HG02610 (cell line): ENCODE measurements around the gene TM9SF2.
A peak's percentile ranks its signal among the peaks of the same experiment; 100 is the strongest.

ENCODE experiments used
- ATAC-seq: cut with Tn5 transposase; IDR thresholded peaks from one replicate; pipeline ENCODE4 v1.9.1; 2021; ENCODE audit warnings: mild to moderate bottlenecking, moderate library complexity; ENCODE audit not compliant: unreplicated experiment

Gene TM9SF2

DNA sequence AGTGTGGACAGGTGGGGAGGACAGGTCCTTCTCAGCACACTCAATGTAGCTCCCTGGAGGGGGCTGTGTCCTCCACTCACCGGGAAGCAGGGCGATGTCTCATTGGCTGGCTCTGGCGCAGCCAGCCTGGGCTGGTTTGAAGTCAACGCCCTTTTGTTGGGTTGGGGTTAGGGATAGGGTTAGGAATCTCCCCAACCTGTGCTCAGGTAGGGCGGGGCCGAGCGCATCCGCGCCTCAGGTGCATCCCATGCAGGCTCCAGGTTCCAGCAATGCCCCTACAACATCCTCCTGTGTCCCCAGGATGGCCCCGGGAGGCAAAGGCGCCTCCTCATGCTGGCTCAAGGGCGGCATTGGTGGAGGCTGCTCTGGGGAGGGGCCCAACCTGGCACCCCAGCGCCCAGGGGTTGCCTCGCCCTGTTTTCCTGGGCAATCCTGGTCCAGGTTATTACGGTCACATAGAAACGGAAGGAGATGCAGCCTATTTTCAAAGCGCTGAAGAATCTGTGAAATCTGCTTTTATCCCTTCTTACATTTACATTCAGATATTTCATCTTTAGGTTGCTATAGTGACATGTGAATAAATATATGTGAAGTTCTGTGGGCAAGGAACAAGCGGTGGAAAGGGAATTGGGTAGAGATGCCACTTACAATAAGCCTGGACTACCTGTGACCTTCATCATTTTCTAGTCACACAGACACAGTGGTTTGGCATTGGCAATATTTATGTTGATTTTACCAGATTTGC is 74.3 kb downstream of the TM9SF2 start:
- no peak for ATAC-seq

DNA sequence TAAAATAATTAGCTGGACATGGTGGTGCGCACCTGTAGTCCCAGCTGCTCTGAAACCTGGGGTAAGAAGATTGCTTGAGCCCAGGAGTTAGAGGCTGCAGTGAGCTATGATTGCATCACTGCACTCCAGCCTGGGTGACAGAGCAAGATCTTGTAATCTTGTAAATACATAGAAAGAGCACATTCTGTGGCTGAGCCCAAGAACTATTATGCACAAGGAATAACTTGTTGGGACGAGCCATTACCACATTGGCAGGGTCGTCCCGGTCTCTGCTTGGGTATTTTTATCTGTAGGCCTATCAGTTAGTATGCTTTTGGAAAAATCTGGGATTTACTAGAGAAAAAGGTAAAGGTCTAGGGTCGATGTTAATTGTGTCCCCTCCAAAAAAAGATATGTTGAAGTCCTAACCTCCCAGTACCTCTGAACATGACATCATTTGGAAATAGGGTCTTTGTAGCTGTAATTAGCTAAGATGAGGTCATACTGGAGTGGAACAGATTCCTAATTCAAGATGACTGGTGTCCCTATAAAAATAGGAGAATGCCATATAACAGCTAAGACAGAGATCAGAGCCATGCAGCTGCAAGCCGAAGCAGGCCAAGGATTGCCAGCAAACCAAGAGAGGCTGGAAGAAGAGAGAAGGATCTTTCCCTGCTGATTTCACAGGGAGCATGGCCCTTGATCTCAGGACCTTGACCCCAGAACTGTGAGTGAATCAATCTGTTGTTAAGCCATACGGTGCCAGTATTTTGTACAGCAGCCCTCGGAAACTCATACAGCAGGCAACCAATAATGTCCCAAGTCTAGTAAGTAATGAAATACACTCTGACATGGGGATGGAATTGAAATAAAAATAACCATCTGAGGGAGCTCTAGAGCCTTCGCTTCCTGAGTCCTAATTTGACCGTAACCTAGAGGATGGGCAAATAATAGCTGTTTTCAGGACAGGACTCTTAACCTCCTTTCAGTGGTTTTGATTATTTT is 77.0 kb downstream of the TM9SF2 start:
- ATAC-seq, result no peak

DNA sequence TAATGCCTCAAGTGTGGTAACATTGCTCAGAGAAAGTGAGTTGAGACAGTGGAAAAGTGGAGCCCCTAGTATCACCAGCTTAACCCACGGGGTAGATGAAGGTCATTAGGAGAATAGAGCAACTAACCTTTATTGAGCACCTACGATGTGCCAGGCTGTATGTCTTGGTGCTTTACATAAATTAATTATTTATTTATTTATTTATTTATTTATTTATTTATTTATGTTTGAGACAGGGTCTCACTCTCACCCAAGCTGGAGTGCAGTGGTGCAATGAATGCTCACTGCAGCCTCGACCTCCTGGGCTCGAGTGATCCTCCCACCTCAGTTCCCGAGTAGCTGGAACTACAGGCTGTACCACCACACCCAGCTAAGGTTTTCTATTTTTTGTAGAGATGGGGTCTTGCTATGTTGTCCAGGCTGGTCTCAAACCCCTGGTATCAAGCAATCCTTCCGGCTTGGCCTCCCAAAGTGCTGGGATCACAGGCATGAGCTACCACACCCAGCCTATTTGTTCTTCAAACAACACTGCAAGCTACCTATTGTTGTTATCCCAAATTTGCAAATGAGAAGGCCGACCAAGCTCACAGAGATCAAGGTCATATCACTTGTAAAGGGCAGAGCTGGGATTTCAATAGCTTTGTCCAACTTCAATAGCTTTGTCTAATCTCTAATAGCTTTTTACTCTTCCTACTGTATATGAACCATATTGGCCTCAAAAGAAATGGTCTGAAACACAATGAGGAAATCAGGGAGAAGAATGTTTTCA is 79.4 kb downstream of the TM9SF2 start:
- no peak for ATAC-seq

DNA sequence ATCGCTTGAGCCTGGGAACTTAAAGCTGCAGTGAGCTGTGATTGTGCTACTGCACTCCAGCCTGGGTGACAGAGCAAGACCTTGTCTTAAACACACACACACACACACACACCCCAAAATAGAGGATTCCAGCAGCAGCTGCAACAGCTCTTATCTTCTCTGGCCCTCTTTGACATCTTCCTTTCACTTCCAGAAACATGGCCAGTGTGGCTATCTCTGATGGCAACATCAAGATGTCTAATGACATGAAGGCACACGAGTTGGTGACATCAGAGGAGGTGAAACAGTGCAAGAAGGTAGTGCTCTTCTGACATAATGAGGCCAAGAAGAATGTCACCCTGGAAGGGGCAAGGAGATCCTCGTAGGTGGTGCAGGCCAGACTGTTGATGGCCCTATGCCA is 81.2 kb downstream of the TM9SF2 start:
- no peak for ATAC-seq

DNA sequence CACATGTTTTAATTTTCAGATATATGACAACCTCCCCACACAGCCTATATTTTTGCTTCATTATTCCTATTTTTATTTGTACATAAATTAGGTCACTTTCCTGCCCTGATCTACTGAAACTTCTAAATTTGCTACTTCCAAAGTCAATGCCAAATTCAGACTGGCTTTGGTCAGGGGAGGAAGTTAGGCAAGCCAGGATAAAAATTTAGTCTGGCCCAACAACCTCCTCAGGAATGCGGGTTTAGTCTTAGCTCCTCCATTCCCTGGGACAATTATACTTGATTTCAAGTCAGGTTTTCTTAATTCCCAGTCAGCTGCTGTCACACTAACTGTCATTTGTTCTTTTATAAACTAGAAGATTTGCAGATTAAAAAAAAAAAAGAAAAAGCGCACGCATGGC is 84.3 kb downstream of the TM9SF2 start:
- no peak for ATAC-seq

DNA sequence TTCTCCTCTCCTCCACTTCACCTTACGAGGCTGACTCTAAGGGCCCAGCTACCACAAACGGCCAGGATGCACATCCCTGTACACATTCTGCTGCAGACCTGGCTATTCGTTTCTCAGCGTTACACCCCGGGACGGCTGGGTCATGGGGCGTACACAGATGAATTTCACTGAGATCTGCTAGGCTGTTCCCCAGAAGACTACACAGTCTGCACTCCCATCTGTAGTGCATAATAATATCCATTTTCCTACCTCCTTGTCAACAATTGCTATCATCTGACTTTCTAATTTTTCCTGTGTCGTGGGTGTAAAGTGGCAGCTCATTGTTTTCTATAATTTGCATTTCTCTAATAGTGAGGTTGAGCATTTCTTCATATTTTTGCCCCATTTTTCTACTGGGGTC is 85.7 kb downstream of the TM9SF2 start:
- ATAC-seq, result no peak

DNA sequence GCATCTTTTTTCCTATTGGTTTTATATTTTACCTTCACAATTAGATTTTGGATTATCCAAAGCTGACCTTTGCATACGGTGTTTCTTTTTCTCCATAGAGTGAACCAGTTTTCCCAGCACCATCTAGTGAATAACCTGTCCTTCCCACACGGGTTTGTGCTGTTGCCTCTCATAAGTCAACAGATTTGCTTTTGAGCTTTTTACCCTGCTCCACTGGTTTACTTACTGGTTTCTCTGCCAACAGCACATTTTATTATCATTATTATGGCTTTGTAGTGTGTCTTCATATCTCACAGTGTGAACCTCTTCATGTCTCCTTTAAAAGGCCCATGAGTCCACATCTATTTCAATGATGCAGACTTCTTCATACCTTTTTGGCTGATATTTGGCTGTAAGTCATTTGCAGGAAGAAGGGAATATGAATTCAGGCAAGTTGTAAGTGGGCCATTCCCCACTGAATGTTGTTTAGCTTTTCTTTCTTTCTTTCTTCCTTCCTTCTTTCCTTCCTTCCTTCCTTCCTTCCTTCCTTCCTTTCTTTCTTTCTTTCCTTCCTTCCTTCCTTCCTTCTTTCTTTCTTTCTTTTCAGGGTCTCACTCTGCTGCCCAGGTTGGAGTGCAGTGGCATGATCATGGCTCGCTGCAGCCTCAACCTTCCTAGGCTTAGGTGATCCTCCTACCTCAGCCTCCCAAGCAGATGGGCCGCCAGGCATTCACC is 86.8 kb downstream of the TM9SF2 start:
- ATAC-seq, result no peak

DNA sequence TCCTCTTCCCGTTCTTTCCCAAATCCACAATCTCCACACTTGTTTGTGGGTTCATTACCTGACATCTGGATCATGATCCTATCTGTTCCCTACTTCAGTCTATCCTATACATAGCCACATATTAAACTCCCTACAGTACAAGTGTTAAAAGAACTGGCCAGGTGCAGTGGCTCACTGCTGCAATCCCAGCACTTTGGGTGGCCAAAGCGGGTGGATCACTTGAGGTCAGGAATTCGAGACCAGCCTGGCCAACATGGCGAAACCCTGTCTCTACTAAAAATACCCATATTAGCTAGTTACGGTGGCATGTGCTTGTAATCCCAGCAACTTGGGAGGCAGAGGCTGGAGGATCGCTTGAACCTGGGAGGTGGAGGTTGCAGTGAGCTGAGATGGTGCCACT is 88.3 kb downstream of the TM9SF2 start:
- no peak for ATAC-seq

DNA sequence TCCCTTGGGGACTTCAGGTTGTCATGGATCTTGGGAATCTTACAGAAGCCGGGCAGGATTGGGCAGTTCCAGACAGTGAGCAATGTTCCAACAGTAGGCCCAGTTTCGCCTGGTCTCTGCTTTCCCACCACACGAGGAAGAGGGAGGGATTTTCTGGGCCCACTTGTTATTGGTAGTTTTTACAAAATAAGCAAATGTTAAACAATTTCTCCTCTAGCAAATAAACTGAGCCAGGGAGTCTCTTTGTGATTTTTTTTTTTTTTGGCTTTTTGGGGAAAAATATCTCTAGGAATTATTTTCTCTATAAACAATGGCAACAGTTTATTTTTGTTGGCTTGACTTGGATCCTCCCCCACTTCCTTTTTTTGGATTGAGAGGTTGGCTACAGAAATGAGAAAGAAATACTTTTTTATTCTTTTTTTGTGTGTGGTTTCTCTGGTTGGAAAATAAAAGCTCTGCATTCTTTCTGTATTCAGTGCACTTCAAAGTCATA is 89.3 kb downstream of the TM9SF2 start:
- no peak for ATAC-seq

DNA sequence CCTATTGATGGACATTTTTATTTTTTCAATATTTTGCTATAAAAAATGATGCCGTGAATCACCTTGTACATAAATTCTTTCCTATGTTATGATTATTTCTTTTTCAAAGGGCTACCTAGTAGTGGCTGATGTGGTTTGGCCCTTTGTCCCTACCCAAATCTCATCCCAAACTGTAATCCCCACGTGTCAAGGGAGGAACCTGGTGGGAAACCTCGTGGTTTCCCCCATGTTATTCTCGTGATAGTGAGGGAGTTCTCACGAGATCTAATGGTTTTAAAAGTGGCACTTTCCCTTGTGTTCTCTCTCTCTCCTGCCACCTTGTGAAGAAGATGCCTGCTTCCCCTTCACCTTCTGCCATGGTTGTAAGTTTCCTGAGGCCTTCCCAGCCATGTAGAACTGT is 94.9 kb downstream of the TM9SF2 start:
- ATAC-seq, result no peak

DNA sequence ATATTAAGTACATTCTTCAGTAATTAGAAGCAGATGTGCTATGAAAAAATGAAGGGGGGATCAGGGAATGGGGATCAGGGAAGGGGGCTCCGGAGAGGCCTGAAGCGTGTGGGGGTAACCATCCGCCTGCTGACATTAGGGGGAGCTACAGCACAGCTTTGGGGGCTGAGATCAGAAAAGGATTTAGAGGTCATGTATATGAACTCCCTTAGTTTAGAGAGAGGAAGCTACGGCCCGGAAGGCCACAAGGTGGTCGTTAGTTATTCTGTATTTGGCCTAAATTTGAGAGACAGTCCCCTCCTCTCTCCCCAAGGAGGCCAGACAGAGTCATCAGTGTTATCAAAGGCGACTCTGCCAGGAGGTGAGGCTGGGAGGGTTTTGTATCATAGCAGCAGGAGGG is 99.0 kb downstream of the TM9SF2 start:
- ATAC-seq, result no peak

DNA sequence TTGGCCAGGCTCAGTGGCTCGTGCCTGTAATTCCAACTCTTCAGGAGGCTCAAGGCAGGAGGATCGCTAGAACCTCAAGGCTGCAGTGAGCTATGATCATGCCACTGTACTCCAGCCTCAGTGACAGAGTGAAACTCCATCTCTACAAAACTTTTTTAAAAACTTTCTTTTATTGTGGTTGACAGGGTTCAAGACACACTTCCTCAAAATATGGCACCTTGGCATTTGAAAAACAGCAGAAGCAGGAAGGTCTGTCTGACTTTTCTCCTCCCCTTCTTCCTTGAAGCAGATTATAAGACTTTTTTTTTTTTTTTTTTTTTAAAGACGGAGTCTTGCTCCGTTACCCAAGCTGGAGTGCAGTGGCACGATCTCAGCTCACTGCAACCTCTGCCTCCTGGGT is 100.3 kb downstream of the TM9SF2 start:
- ATAC-seq, result no peak

DNA sequence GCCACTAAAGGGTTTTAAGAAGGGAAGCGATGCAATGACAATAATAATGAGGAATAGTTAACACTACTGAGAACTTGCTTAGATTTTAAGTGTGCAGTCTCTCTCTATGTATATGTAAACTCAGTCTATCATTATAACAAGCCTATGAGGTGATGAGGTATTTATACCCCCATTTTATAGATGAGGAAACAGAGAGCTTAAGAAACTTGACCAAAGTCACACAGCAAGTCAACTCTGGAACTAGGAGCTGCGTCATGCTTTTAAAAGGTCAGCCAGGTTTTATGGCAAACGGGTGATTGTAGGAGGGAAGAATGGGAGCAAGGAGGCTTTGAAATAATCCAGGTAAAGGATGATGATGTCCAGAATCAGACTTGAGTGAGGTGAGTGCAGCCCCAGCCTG is 103.4 kb downstream of the TM9SF2 start:
- no peak for ATAC-seq

DNA sequence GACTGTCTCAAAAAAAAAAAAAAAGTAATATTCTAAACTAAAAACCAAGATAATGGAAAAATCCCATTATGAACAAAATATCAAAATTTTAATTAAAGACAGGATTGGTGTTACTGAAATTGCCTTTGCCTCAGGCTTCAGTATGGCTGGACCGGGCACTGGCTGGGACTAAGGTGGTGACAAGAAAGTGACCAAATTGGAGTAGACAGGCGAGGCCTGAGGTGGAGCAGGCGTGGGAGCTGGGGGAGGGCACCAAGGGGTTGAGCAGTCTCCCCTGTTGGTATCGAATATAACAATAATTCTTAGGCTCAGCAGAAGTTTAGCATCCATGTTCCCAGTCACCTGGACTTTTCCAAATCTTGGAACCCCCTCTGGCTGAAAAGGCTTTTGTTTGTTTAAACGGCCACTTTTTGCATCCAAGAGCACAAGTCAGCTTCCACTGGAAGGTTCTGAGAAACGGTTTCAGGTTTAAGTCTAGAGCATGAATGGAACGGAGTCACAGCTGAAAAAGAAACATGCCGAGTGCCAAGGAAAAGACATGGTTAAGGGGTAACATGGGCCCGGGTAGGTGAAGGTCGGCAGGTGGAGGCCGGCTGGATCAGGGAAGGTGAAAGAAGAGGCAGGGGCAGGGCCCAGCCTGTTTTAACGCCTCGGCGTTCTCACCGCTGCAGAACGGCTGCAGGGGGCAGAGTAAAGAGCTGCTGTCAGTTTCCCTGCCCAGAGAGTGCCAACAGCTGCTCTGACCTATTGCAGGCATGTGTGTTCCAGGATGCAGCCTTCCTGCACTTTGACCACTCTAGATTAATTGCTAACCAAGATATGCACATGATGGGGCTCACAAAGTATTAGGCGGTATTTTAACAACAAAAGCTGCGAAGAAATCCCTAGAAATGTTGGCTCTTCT is 104.4 kb downstream of the TM9SF2 start:
- ATAC-seq, result peak; percentile 43

DNA sequence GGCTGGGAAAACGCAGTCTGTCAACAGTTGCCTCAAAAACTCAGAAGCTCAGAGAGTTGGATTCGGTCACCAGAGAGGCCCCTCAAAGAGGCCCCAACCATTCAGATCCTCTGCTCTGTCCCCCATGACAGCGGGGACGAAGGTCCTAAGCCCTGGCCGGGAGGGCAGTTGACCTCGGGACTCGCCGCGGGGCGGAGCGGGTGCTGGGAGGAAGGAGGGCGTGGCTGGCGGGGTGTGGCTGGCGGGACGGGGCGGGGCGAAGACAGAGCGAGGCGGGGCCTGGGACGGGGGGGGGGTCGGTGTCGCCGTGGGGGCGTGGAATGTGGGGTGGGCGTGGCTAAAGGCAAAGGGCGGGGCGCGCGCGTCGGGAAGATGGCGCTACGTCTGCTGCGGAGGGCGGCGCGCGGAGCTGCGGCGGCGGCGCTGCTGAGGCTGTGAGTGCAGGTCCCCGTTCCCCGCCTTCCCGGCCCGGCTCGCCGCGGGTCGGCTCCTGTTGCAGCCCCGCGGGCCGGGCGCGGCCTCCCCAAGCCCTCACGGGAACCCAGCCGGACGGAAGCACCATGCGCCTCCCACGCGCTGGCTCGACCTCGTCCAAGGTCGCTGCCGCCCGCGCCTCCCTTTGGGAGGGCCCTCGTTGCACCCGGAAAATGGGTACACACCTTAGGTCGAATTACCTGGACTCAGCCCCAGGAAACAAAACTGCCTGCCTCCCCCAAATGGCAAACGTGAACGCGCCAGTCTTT is 105.2 kb downstream of the TM9SF2 start, which contains the start of gene CLYBL:
TSS of gene CLYBL (plus strand) at position 367 of the 743 bp plus-strand sequence.
- peak; percentile 87 for ATAC-seq

DNA sequence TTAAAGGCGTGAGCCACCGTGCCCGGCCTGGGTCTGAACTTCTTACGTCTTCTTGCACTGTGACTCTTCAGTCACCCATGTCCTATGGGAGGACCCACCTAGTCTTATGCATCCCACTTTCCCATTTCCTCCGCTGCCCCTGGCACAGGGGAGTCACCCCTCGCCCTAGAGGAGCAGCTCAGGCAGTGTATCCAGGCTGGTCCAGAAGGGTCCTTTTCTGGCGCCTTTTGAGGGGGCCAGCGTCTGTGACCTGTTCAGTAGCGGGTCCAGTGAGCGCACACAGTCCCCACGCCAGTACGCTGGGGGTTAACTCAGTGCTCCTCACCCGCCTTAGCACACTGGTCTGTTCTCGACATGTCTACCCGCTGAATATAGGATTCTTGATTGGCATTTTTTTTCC is 107.1 kb downstream of the TM9SF2 start:
- ATAC-seq, result no peak

DNA sequence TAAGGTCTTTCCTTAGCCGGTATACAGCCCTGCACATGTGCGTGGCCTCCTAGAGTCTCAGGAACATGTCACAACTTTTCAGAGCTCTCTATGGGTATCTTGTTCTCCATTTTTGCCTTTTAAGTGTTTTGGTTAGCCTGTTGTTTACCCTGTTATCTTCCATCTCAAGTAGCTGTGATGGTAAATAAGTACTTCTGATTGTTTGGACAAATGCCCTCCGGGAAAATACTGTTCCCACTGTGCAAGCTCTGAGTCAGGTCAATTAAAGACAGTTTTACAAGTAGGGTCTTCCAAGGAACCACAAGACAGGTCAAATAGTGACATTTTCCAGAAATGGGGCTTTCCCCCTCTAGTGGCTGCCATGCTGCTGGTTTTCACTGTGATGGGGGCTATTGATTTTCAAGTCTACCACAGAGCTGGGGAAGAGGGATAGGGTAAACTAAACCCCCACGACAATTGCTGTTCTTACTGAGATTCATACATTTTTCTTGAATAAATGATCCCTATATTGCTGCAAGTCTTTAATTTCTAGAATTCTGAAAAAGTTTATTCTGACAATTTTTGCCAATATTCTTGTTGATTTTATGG is 109.5 kb downstream of the TM9SF2 start:
- no peak for ATAC-seq
